PC-3 (cell line): ENCODE results near the gene AK8.

Experiments
- EZH2 ChIP-seq: fragments of 300-600 bp; sonication (generic); IDR thresholded peaks from one replicate; pipeline ENCODE4 v1.6.1; 2017; ENCODE audit warnings: antibody characterized with exemption, mild to moderate bottlenecking, low read length; ENCODE audit not compliant: unreplicated experiment
- EZH2phosphoT487 ChIP-seq: fragments of 300-600 bp; sonication (generic); IDR thresholded peaks from 2 replicates; pipeline ENCODE4 v1.6.1; 2018; ENCODE audit warnings: mild to moderate bottlenecking, antibody characterized with exemption, low read length, borderline replicate concordance
- TF ChIP-seq, protein P1 (sequence below): fragments of 300-600 bp; sonication (generic); conservative IDR thresholded peaks from 2 replicates; pipeline ENCODE4 v1.5.1; 2017; ENCODE audit warnings: antibody characterized with exemption, low read depth, mild to moderate bottlenecking, low read length

DNA sequence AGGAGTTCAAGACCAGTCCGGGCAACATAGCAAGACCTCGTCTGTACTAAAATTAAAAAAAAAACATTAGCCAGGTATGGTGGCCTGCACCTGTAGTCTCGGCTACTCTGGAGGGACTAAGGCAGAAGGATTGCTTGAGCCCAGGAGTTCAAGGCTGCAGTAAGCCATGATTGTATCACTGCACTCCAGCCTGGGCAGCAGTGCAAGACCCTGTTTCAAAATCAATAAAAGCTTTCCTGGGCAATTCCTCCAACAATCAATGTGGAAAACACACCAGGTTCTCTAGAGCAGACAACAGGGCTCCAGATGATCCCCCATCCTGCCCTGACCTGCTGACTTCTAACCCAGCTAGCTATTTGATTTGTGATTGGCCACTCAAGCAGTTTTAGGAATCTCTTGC is 1.2 kb downstream of the AK8 start:
- TF ChIP-seq, protein P1, sequence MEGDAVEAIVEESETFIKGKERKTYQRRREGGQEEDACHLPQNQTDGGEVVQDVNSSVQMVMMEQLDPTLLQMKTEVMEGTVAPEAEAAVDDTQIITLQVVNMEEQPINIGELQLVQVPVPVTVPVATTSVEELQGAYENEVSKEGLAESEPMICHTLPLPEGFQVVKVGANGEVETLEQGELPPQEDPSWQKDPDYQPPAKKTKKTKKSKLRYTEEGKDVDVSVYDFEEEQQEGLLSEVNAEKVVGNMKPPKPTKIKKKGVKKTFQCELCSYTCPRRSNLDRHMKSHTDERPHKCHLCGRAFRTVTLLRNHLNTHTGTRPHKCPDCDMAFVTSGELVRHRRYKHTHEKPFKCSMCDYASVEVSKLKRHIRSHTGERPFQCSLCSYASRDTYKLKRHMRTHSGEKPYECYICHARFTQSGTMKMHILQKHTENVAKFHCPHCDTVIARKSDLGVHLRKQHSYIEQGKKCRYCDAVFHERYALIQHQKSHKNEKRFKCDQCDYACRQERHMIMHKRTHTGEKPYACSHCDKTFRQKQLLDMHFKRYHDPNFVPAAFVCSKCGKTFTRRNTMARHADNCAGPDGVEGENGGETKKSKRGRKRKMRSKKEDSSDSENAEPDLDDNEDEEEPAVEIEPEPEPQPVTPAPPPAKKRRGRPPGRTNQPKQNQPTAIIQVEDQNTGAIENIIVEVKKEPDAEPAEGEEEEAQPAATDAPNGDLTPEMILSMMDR, result no peak
- no peak for TF ChIP-seq EZH2
- TF ChIP-seq EZH2phosphoT487, result no peak
